22Rv1 (cell line): ENCODE results near the gene SSTR3.

Source experiments
- ZFX ChIP-seq: fragments of 450-650 bp; IDR thresholded peaks from 2 replicates; pipeline ENCODE4 v1.6.1; 2017; ENCODE audit warnings: antibody characterized with exemption, borderline replicate concordance
- TF ChIP-seq, protein P1 (sequence below): fragments of 450-650 bp; IDR thresholded peaks from 2 replicates; pipeline ENCODE4 v1.5.1; 2017; ENCODE audit warnings: mild to moderate bottlenecking

DNA sequence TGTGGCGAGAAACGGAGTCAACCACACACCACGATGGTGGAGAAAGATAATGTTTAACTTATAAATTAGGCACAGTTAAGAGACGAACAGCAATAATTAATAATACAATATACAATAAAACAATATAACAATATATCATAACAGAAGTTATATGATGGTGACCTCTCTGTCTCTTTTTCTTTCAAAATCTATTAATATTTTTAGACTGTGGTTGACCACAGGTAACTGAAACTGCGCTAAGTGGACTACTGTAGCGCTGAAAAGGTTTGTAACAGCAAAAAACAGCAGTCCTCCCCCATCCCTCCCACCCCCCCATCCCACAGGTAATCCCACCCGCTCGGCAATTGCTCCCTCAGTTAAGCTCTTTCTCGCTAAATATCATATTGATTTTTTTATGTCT, 3.6 kb upstream of the SSTR3 start:
- TF ChIP-seq, protein P1, sequence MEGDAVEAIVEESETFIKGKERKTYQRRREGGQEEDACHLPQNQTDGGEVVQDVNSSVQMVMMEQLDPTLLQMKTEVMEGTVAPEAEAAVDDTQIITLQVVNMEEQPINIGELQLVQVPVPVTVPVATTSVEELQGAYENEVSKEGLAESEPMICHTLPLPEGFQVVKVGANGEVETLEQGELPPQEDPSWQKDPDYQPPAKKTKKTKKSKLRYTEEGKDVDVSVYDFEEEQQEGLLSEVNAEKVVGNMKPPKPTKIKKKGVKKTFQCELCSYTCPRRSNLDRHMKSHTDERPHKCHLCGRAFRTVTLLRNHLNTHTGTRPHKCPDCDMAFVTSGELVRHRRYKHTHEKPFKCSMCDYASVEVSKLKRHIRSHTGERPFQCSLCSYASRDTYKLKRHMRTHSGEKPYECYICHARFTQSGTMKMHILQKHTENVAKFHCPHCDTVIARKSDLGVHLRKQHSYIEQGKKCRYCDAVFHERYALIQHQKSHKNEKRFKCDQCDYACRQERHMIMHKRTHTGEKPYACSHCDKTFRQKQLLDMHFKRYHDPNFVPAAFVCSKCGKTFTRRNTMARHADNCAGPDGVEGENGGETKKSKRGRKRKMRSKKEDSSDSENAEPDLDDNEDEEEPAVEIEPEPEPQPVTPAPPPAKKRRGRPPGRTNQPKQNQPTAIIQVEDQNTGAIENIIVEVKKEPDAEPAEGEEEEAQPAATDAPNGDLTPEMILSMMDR, result no peak
- no peak for TF ChIP-seq ZFX
